GM23338 (cell line): ENCODE results near the gene YJEFN3. TPM values are rescaled to one million over a fixed set of nuclear protein-coding genes. Genes with fewer than 3 reads are reported as not detected.

Experiments used
- ATAC-seq: fragments of 200-7000 bp; cut with Tn5 transposase; 3 replicates; pipeline ENCODE4 v1.9.1; 2020
- DNase-seq: peaks from one replicate; pipeline ENCODE4 v3.0.0-alpha.2; 2015; ENCODE audit warnings: low spot score
- H2AFZ ChIP-seq: fragments of 200-600 bp; sonication (generic); 2 replicates; pipeline ENCODE4 v1.8.0; 2016; ENCODE audit warnings: antibody characterized with exemption, mild to moderate bottlenecking, moderate library complexity
- H3F3A ChIP-seq: fragments of 200-600 bp; sonication (generic); replicated peaks from 2 replicates; pipeline ENCODE4 v1.8.0; 2017; ENCODE audit warnings: antibody characterized with exemption, mixed run types, low read depth
- H3K27ac ChIP-seq: fragments of 200-600 bp; sonication (generic); 2 replicates; pipeline ENCODE4 v1.6.1; 2016; ENCODE audit warnings: low read depth
- H3K27me3 ChIP-seq: fragments of 200-600 bp; sonication (generic); 2 replicates; pipeline ENCODE4 v1.8.0; 2016; ENCODE audit warnings: mild to moderate bottlenecking, mixed run types, moderate library complexity; ENCODE audit not compliant: insufficient read depth
- H3K36me3 ChIP-seq: fragments of 200-600 bp; sonication (generic); 2 replicates; pipeline ENCODE4 v1.8.0; 2016; ENCODE audit warnings: mild to moderate bottlenecking; ENCODE audit not compliant: insufficient read depth
- H3K4me1 ChIP-seq: fragments of 200-600 bp; sonication (generic); 2 replicates; pipeline ENCODE4 v1.8.0; 2016; ENCODE audit warnings: mild to moderate bottlenecking, moderate library complexity; ENCODE audit not compliant: insufficient read depth
- H3K4me2 ChIP-seq: fragments of 200-600 bp; sonication (generic); 2 replicates; pipeline ENCODE4 v1.7.1; 2017; ENCODE audit warnings: mixed run types
- H3K4me3 ChIP-seq: fragments of 200-600 bp; sonication (generic); 2 replicates; pipeline ENCODE4 v1.6.1; 2016; ENCODE audit warnings: mixed run types
- H3K79me2 ChIP-seq: fragments of 200-600 bp; sonication (generic); replicated peaks from 2 replicates; pipeline ENCODE4 v1.8.0; 2017; ENCODE audit warnings: mild to moderate bottlenecking; ENCODE audit not compliant: insufficient read depth
- H3K9me2 ChIP-seq: fragments of 200-600 bp; sonication (generic); 2 replicates; pipeline ENCODE4 v1.8.0; 2017; ENCODE audit not compliant: insufficient read depth
- H4K20me1 ChIP-seq: fragments of 200-600 bp; sonication (generic); replicated peaks from 2 replicates; pipeline ENCODE4 v1.8.0; 2017; ENCODE audit warnings: mild to moderate bottlenecking; ENCODE audit not compliant: insufficient read depth
- H3K27ac Mint-ChIP-seq: 2 replicates; pipeline ENCODE4 v1.8.0; 2020; ENCODE audit warnings: inconsistent platforms, mild to moderate bottlenecking, moderate library complexity, mixed read lengths
- H3K27me3 Mint-ChIP-seq: 3 replicates; pipeline ENCODE4 v1.8.0; 2022; ENCODE audit warnings: low read depth, mild to moderate bottlenecking, moderate library complexity, mixed read lengths, inconsistent platforms; ENCODE audit not compliant: insufficient read depth, poor library complexity
- H3K36me3 Mint-ChIP-seq: 3 replicates; pipeline ENCODE4 v1.8.0; 2021; ENCODE audit warnings: low read depth, mild to moderate bottlenecking, inconsistent platforms, moderate library complexity, mixed read lengths
- H3K4me1 Mint-ChIP-seq: 3 replicates; pipeline ENCODE4 v1.8.0; 2020; ENCODE audit warnings: mild to moderate bottlenecking, inconsistent platforms, mixed read lengths
- H3K4me3 Mint-ChIP-seq: 3 replicates; pipeline ENCODE4 v1.8.0; 2021; ENCODE audit warnings: moderate library complexity, mild to moderate bottlenecking, inconsistent platforms, mixed read lengths
- H3K9me3 Mint-ChIP-seq: 3 replicates; pipeline ENCODE4 v1.8.0; 2020; ENCODE audit warnings: moderate library complexity, mild to moderate bottlenecking, inconsistent platforms, mixed read lengths
- CREB1 ChIP-seq: fragments of 250-450 bp; sonication (Bioruptor Pico); IDR thresholded peaks from 2 replicates; pipeline ENCODE4 v1.5.0; 2020; ENCODE audit warnings: low read depth, mild to moderate bottlenecking, moderate library complexity
- CTCF ChIP-seq, 2 experiments: fragments of 200-600 bp in 1 of 2; sonication (generic) in 1 of 2; conservative IDR thresholded peaks; 2 replicates each; pipeline versions ENCODE4 v1.5.1 to v1.6.1; 2016 to 2017; ENCODE audit warnings: antibody characterized with exemption in 2 of 2, low read depth in 2 of 2, mild to moderate bottlenecking in 2 of 2, moderate library complexity in 1 of 2
- ETS1 ChIP-seq: IDR thresholded peaks from 2 replicates; pipeline ENCODE4 v1.6.1; 2016; ENCODE audit warnings: antibody characterized with exemption
- EZH2 ChIP-seq: fragments of 200-600 bp; sonication (generic); IDR thresholded peaks from one replicate; pipeline ENCODE4 v1.8.0; 2017; ENCODE audit warnings: antibody characterized with exemption, mild to moderate bottlenecking, low read depth; ENCODE audit not compliant: unreplicated experiment
- EZH2phosphoT487 ChIP-seq: fragments of 200-600 bp; sonication (generic); IDR thresholded peaks from one replicate; pipeline ENCODE4 v1.8.1; 2018; ENCODE audit warnings: antibody characterized with exemption; ENCODE audit not compliant: unreplicated experiment
- JUNB ChIP-seq: IDR thresholded peaks from one replicate; pipeline ENCODE4 v1.6.1; 2016; ENCODE audit warnings: antibody characterized with exemption; ENCODE audit not compliant: unreplicated experiment
- NANOG ChIP-seq: IDR thresholded peaks from 2 replicates; pipeline ENCODE4 v1.6.1; 2016; ENCODE audit warnings: antibody characterized with exemption, borderline replicate concordance
- POLR2AphosphoS5 ChIP-seq: IDR thresholded peaks from 2 replicates; pipeline ENCODE4 v1.6.1; 2016; ENCODE audit warnings: antibody characterized with exemption, low read depth
- REST ChIP-seq: IDR thresholded peaks from one replicate; pipeline ENCODE4 v1.6.1; 2018; ENCODE audit warnings: antibody characterized with exemption; ENCODE audit not compliant: unreplicated experiment
- STAT1 ChIP-seq: IDR thresholded peaks from one replicate; pipeline ENCODE4 v1.6.1; 2016; ENCODE audit warnings: antibody characterized with exemption; ENCODE audit not compliant: unreplicated experiment
- ZNF114 ChIP-seq: fragments of 250-450 bp; sonication (Bioruptor Pico); IDR thresholded peaks from 2 replicates; pipeline ENCODE4 v1.5.0; 2020; ENCODE audit warnings: mild to moderate bottlenecking, moderate library complexity
- ZNF331 ChIP-seq: fragments of 250-450 bp; sonication (Bioruptor Pico); IDR thresholded peaks from 2 replicates; pipeline ENCODE4 v1.5.0; 2020; ENCODE audit warnings: low read depth, mild to moderate bottlenecking, moderate library complexity
- ZNF462 ChIP-seq: fragments of 250-450 bp; sonication (Bioruptor Pico); IDR thresholded peaks from 2 replicates; pipeline ENCODE4 v1.5.0; 2020; ENCODE audit warnings: mild to moderate bottlenecking, moderate library complexity
- polyA plus RNA-seq: library from polyadenylated mRNA; unstranded; fragments of >200 nt; fragmentation: Nextera tagmentation; extraction: Ambion mirVana; gene quantifications from 2 replicates; pipeline ENCODE4 v1.2.1, GENCODE V29; 2016
- total RNA-seq: library from RNA; depleted of rRNA; stranded (reverse); fragments of >200 nt; shearing (Covaris generic); gene quantifications from 2 replicates; pipeline ENCODE4 v1.2.3, GENCODE V29; 2014

YJEFN3 gene
- total and polyA plus RNA-seq, 2 experiments from 2014 or later = 3.5 to 6.5 TPM

GRCh38 chr19:19530889-19531288 lies 2.2 kb downstream of the YJEFN3 start:
- Histone ChIP-seq H3K36me3 (no peaks in the 10 kb centered on the region), H2AFZ (no peak overlapping the region), H3K4me2 (no peak overlapping the region), H3K4me1 (peaks cover 5% of the 10 kb centered on the region; the same call in 1 of the 2 replicates), H4K20me1 (peaks cover under 1% of the 10 kb centered on the region; the same call in 1 of the 2 replicates), H3K4me3 (no peak overlapping the region), H3K9me2 (no peaks in the 10 kb centered on the region), H3K27ac (no peak overlapping the region), H3K27me3 (0 out of 2 replicates have a peak, but pooled peaks cover 3% of the 10 kb centered on the region), H3K79me2 (no peaks in the 10 kb centered on the region), H3F3A (peaks cover 27% of the 10 kb centered on the region)
- DNase-seq = no peak
- Mint-ChIP-seq H3K27me3 (peaks cover 14% of the 10 kb centered on the region), H3K9me3 (no peaks in the 10 kb centered on the region), H3K36me3 (peaks cover 32% of the 10 kb centered on the region), H3K4me3 (no peak overlapping the region; the same call in 2 of the 3 replicates), H3K27ac (no peak overlapping the region), H3K4me1 (peaks cover 42% of the 10 kb centered on the region)
- no peak for ATAC-seq
- TF ChIP-seq STAT1 (no peak), ZNF462 (CRISPR knock-in tag) (no peak), CTCF (conservative IDR thresholded peaks at IDR 0.05; ENCODE audit: low read depth in 2 of 2) (no peak), CREB1 (CRISPR knock-in tag) (no peak), JUNB (no peak), ZNF114 (CRISPR knock-in tag) (no peak), REST (no peak), EZH2phosphoT487 (no peak), EZH2 (no peak), POLR2AphosphoS5 (no peak), ETS1 (no peak), NANOG (no peak), ZNF331 (CRISPR knock-in tag) (no peak)
